Colonic mucosa (tissue), 4 donors: Measurements from ENCODE around the gene SPAG4. TPM values are rescaled to one million over a fixed set of nuclear protein-coding genes. Genes with fewer than 3 reads are reported as not detected.

Experiments
- DNase-seq: peaks from one replicate; pipeline ENCODE4 v3.0.0-alpha.2; 2020
- H3K27ac ChIP-seq: fragments of 200-600 bp; one replicate; pipeline ENCODE4 v1.8.0; 2021
- H3K27me3 ChIP-seq: fragments of 200-600 bp; one replicate; pipeline ENCODE4 v1.8.0; 2021
- H3K36me3 ChIP-seq: fragments of 200-600 bp; one replicate; pipeline ENCODE4 v1.8.0; 2021
- H3K4me1 ChIP-seq: fragments of 200-600 bp; one replicate; pipeline ENCODE4 v1.8.0; 2021; ENCODE audit warnings: mild to moderate bottlenecking
- H3K4me3 ChIP-seq: fragments of 200-600 bp; one replicate; pipeline ENCODE4 v1.8.0; 2021
- H3K9ac ChIP-seq, 2 donors: one replicate each; pipeline ENCODE4 v1.7.0; 2013; ENCODE audit warnings: control low read depth in 2 of 2, low read depth in 2 of 2, low read length in 2 of 2
- H3K9me3 ChIP-seq: fragments of 200-600 bp; one replicate; pipeline ENCODE4 v1.8.0; 2021
- intact Hi-C: fragments of 100-400 bp; cut with DNase I; formaldehyde crosslinking; loops from one replicate; pipeline ENCODE4 v1.14.1; 2022
- total RNA-seq, 2 donors: library from RNA; stranded (reverse); fragmentation: NEBNext Ultra II Directional in 1 of 2; extraction: Animal tissue kit (Norgen Biotek cat#: 25700) in 1 of 2; gene quantifications; one replicate each; pipeline ENCODE4 v1.2.1, GENCODE V29; 2021
- TF ChIP-seq, protein P1 (sequence below): fragments of 200-600 bp; IDR thresholded peaks from one replicate; pipeline ENCODE4 v1.8.0; 2022; ENCODE audit warnings: antibody characterized with exemption, mild to moderate bottlenecking
- donor health status: healthy.
- donor health status: DM: no; HTN: no; CAD: no.
- donor health status: DM: no; HTN: no; CAD: no.

SPAG4 gene
- total RNA-seq, 2 donors from 2014 or later = 5.7 to 8.6 TPM

DNA sequence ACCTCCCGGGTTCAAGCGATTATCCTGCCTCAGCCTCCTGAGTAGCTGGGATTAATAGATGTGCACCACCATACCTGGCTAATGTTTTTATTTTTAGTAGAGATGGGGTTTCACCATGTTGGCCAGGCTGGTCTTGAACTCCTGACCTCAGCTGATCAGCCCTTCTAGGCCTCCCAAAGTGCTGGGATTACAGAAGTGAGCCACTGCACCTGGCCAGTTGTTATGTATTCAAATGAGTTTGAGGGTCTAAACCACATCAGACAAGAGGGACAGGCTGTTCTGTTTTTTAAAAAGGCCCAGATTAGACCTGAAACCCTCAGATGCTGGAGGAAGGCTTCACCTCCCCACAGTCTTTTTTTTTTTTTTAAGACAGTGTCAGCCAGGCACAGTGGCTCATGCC, 4.1 kb upstream of the SPAG4 start:
- intact Hi-C loops = no loop called here
- no peak overlapping the region for H3K27ac ChIP-seq

DNA sequence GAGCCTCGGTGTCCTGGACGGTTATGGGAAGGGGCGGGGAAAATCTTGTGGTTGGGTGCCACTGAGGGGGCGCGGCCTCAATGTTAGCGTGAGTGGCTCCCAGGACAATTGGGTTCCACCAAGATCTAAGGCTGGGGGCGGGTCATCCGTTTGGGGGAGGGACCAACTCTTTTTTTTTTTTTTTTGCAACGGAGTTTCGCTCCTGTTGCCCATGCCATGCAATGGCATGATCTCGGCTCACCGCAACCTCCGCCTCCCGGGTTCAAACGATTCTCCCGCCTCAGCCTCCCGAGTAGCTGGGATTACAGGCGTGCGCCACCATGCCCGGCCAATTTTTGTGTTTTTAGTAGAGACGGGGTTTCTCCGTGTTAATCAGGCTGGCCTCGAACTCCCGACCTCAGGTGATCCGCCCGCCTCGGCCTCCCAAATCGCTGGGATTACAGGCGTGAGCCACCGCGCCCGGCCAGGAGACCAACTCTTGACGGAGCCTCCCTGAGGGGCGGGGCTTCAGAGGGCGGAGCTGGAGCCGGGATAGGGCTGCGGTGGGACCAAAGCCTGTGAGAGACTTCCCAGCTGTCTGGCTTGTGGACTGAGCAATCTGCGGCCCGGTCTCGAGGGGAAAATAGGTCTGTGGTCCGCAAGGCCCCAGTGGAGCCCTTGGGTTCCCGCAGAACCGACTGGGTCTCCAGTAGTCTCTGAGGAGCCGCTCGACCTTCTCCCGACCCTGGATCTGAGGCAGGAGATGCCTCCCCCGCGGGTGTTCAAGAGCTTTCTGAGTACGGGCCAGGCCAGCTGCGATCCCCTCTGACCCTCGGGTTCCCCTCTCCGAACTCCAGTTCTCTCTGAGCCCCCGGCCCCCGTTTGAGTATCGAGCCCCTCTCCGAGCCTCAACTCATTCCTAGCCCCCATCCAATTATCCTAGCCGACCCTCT, 1.1 kb downstream of the SPAG4 start:
- no peaks in the 10 kb centered on the region for H3K27me3 ChIP-seq
- peaks cover 12% of the 10 kb centered on the region for H3K4me1 ChIP-seq
- TF ChIP-seq, protein P1, sequence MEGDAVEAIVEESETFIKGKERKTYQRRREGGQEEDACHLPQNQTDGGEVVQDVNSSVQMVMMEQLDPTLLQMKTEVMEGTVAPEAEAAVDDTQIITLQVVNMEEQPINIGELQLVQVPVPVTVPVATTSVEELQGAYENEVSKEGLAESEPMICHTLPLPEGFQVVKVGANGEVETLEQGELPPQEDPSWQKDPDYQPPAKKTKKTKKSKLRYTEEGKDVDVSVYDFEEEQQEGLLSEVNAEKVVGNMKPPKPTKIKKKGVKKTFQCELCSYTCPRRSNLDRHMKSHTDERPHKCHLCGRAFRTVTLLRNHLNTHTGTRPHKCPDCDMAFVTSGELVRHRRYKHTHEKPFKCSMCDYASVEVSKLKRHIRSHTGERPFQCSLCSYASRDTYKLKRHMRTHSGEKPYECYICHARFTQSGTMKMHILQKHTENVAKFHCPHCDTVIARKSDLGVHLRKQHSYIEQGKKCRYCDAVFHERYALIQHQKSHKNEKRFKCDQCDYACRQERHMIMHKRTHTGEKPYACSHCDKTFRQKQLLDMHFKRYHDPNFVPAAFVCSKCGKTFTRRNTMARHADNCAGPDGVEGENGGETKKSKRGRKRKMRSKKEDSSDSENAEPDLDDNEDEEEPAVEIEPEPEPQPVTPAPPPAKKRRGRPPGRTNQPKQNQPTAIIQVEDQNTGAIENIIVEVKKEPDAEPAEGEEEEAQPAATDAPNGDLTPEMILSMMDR = no peak
- H3K36me3 ChIP-seq = no peaks in the 10 kb centered on the region
- peak overlapping the region; percentile 46 for H3K4me3 ChIP-seq
- DNase-seq = peak; percentile 94
- intact Hi-C loops = loop anchor here (5.0 kb wide), 1 partner anchor 46 kb away; the partner anchor contains the start of genes CPNE1 and RBM12
- H3K9me3 ChIP-seq = no peaks in the 10 kb centered on the region
- H3K27ac ChIP-seq = peak overlapping the region; percentile 76
- H3K9ac ChIP-seq = peak overlapping the region; percentile 66 to 70

More for the DNA sequence above, 4.1 kb upstream of the SPAG4 start:
- Histone ChIP-seq H3K27me3 (no peaks in the 10 kb centered on the region), H3K9me3 (no peaks in the 10 kb centered on the region), H3K9ac (no peak overlapping the region), H3K4me3 (no peak overlapping the region), H3K36me3 (no peaks in the 10 kb centered on the region), H3K4me1 (no peaks in the 10 kb centered on the region)
- TF ChIP-seq, protein P1 = no peak
- DNase-seq = no peak

DNA sequence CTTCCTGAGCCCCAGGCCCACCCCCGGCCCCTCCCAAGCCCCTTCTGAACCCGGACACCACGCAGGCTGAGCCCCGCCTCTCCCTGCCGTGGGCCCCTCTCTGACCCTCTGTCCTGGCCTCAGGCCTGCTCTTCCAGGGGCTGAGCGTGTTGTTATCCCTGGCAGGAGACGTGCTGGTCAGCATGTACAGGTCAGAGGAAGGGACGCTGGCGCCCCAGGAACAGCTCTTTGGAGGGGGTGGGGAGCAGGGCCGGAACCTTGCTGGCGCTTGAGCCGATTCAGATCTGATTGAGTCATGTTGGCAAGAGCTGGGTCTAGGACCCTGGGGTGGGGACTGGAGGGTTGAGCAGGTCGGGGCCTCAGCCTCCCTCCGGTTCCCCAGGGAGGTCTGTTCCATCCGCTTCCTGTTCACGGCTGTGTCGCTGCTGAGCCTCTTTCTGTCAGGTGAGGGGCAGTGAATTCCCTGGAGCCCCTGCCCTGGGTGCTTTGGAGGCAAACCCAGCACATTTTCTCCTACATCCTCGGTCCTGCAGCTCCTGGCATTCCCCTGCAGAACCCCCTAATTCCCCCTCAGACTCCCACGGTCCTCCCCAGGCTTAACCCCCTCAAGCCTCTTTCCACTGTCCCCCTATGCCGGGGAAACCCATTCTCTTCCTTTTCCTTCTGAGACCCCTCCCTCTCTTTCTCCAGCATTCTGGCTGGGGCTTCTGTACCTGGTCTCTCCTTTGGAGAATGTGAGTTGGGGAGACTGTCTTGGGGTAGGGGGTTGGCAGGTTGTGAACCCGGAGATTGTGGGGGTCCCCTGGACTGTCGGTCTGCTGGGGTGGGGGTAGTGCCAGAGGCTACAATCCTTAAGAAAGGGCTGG, 2.0 kb downstream of the SPAG4 start:
- intact Hi-C loops = loop anchor here (5.0 kb wide), 1 partner anchor 45 kb away; the partner anchor contains the start of genes CPNE1 and RBM12
- Histone ChIP-seq H3K36me3 (no peaks in the 10 kb centered on the region), H3K9me3 (no peaks in the 10 kb centered on the region), H3K9ac (peak overlapping the region; percentile 58 to 70), H3K4me3 (peak overlapping the region; percentile 46), H3K27me3 (no peaks in the 10 kb centered on the region), H3K4me1 (peaks cover 12% of the 10 kb centered on the region), H3K27ac (peak overlapping the region; percentile 76)
- DNase-seq = peak; percentile 57
- TF ChIP-seq, protein P1 = peak; percentile 20

DNA sequence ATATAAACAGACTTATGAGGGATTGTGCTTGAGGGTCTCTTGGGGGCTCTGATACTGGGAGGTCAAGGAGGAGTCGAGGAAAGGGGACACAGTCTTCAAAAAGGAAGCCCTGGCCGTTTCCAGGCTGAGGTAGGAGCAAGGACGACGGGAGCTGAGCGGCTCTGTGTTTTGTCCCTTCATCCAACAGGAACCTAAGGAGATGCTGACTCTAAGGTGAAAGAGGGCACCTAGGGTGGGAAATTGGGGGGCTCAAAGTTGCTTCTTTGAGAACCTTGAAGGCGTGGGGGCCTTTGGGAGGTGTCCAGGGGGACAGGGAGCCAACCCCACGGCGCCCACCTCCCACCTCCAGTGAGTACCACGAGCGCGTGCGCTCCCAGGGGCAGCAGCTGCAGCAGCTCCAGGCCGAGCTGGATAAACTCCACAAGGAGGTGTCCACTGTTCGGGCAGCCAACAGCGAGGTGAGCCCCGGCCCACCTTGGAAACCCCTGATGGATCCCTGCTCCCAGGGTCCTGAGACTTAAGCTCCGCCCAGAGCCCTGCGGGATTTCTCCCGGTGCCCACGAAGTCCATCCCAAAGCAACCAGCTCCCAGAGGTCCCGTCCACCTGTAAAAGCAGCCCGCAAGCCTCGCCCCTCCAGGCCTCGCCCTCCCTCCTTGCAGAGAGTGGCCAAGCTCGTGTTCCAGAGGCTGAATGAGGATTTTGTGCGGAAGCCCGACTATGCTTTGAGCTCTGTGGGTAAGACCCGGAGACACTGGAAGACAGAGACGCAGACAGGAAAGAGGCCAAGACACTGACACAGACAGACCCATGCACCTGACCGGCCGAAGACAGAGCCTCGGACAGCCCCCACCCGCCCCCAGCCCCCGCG, 2.9 kb downstream of the SPAG4 start:
- Histone ChIP-seq H3K9ac (peak overlapping the region; percentile 47 to 70), H3K4me1 (peaks cover 12% of the 10 kb centered on the region), H3K27ac (no peak overlapping the region), H3K4me3 (peak overlapping the region; percentile 53), H3K9me3 (no peaks in the 10 kb centered on the region), H3K27me3 (no peaks in the 10 kb centered on the region), H3K36me3 (no peaks in the 10 kb centered on the region)
- intact Hi-C loops = loop anchor here (5.0 kb wide), 1 partner anchor 44 kb away; the partner anchor contains the start of genes CPNE1 and RBM12
- DNase-seq = peak; percentile 44
- TF ChIP-seq, protein P1 = no peak
